Stomach (tissue), 9 donors: ENCODE results near the gene F3. TPM values are rescaled to one million over a fixed set of nuclear protein-coding genes. Genes with fewer than 3 reads are reported as not detected.

Experiments
- DNase-seq, 2 donors: peaks; one replicate each; pipeline versions ENCODE4 v3.0.0 to v3.0.0-alpha.2; 2013 to 2019
- H3K27ac ChIP-seq, 5 donors: fragments of 200-600 bp in 4 of 5; sonication (generic) in 4 of 5; one replicate each; pipeline ENCODE4 v1.5.1; 2013 to 2019; ENCODE audit warnings: mild to moderate bottlenecking in 1 of 5, moderate library complexity in 1 of 5
- H3K27me3 ChIP-seq, 3 donors: fragments of 200-600 bp; sonication (generic); one replicate each; pipeline ENCODE4 v1.5.1; 2017 to 2019; ENCODE audit warnings: mixed run types in 1 of 3
- H3K36me3 ChIP-seq, 4 donors: fragments of 200-600 bp; sonication (generic); 1 replicate in 3 of 4; 2 replicates in 1 of 4; pipeline ENCODE4 v1.5.1; 2016 to 2019
- H3K4me1 ChIP-seq, 4 donors: fragments of 200-600 bp; sonication (generic); one replicate each; pipeline ENCODE4 v1.5.1; 2016 to 2019
- H3K4me3 ChIP-seq, 4 donors: fragments of 200-600 bp; sonication (generic) in 3 of 4; one replicate each; pipeline ENCODE4 v1.5.1; 2016 to 2019; ENCODE audit warnings: mild to moderate bottlenecking in 1 of 4
- H3K9me3 ChIP-seq, 4 donors: fragments of 200-600 bp; sonication (generic); one replicate each; pipeline ENCODE4 v1.5.1; 2016 to 2019
- CTCF ChIP-seq, 7 experiments: fragments of 450-650 bp in 4 of 7; fragments of 200-600 bp in 3 of 7; sonication (generic) in 3 of 7; IDR thresholded peaks; one replicate each; pipeline ENCODE4 v1.5.1; 2016 to 2019; ENCODE audit warnings: antibody characterized with exemption in 7 of 7, control low read depth in 2 of 7, mild to moderate bottlenecking in 1 of 7
- EP300 ChIP-seq: sonication (generic); formaldehyde crosslinking; IDR thresholded peaks from one replicate; pipeline ENCODE4 v1.6.1; 2017; ENCODE audit warnings: antibody characterized with exemption
- POLR2A ChIP-seq, 4 donors: fragments of 450-650 bp; IDR thresholded peaks; one replicate each; pipeline ENCODE4 v1.6.1; 2016; ENCODE audit warnings: antibody characterized with exemption in 4 of 4, control low read depth in 2 of 4, mild to moderate bottlenecking in 1 of 4, moderate library complexity in 1 of 4
- POLR2AphosphoS5 ChIP-seq, 3 donors: sonication (generic); formaldehyde crosslinking; IDR thresholded peaks; one replicate each; pipeline ENCODE4 v1.6.1; 2016; ENCODE audit warnings: antibody characterized with exemption in 3 of 3
- WGBS, 5 donors: extraction: QIAGEN DNeasy Blood & Tissue Kit in 3 of 5; methylation state at CpG; one replicate each; pipeline versions ENCODE4 v1.1.5 to v1.1.7; 2013 to 2018; 5-methylcytosine and 5-hydroxymethylcytosine counted together
- intact Hi-C: fragments of 100-400 bp; cut with DNase I; formaldehyde crosslinking; loops from one replicate; pipeline ENCODE4 v1.15.1; 2023; ENCODE audit warnings: low total_unique reads
- polyA plus RNA-seq, 3 donors: library from polyadenylated mRNA; stranded (reverse); fragments of 200-250 nt; gene quantifications; one replicate each; pipeline ENCODE4 v1.2.3, GENCODE V29; 2013
- total RNA-seq, 5 donors: library from RNA; depleted of rRNA; stranded (reverse); fragments of >200 nt; gene quantifications; one replicate each; pipeline versions ENCODE4 v1.1.0 to v1.2.3, GENCODE V29; 2014 to 2016
- donor health status: healthy with polysubstance abuse.
- donor health status: Bipolar disorder and iron deficiency.
- donor health status: healthy.

The F3 gene
- total and polyA plus RNA-seq, 8 donors, result 36.6 to 206 (median 81.7) TPM

GRCh38 chr1:94562519-94563260 is 21.1 kb upstream of the F3 start:
- H3K4me1 ChIP-seq, result peaks cover 0 to 14% (median 3%) of the 10 kb centered on the region in 4 donors
- WGBS, 5 donors, result 39 to 56% (median 45%) methylated on average over 12 of the region's 12 CpGs
- no peak overlapping the region for H3K4me3 ChIP-seq
- TF ChIP-seq POLR2AphosphoS5 (IDR thresholded peaks at IDR 0.05) (peak in 1 of 3 donors; percentile 29), EP300 (no peak)
- DNase-seq, result peak; percentile 65 to 67
- peak overlapping the region in 3 of 5 donors; percentile 10 to 52 (median 27) for H3K27ac ChIP-seq
- H3K27me3 ChIP-seq, result no peaks in the 10 kb centered on the region
- H3K36me3 ChIP-seq, result no peaks in the 10 kb centered on the region
- intact Hi-C loops, result no loop called here
- H3K9me3 ChIP-seq, result no peaks in the 10 kb centered on the region

- WGBS, 5 donors, result 64 to 71% (median 67%) methylated on average over 1 of the region's 1 CpG
- no peak for DNase-seq
- intact Hi-C loops, result no loop called here
These were observed 18.8 kb upstream of the F3 start for GRCh38 chr1:94560333-94560732.

GRCh38 chr1:94559921-94560320 is 18.4 kb upstream of the F3 start:
- H3K4me3 ChIP-seq, result no peak overlapping the region
- H3K27ac ChIP-seq, result no peak overlapping the region
- no peaks in the 10 kb centered on the region for H3K36me3 ChIP-seq
- peaks cover 0 to 23% (median 3%) of the 10 kb centered on the region in 4 donors for H3K4me1 ChIP-seq
- intact Hi-C loops, result no loop called here
- DNase-seq, result no peak
- WGBS, 5 donors, result 78 to 86% (median 83%) methylated on average over 1 of the region's 1 CpG
- H3K27me3 ChIP-seq, result no peaks in the 10 kb centered on the region
- no peak for TF ChIP-seq POLR2AphosphoS5 (IDR thresholded peaks at IDR 0.05)
- TF ChIP-seq EP300, result no peak
- TF ChIP-seq POLR2A (IDR thresholded peaks at IDR 0.05), result no peak
- TF ChIP-seq CTCF (IDR thresholded peaks at IDR 0.05), result no peak
- no peaks in the 10 kb centered on the region for H3K9me3 ChIP-seq

More at GRCh38 chr1:94560333-94560732, 18.8 kb upstream of the F3 start:
- TF ChIP-seq POLR2A (IDR thresholded peaks at IDR 0.05) (no peak), POLR2AphosphoS5 (IDR thresholded peaks at IDR 0.05) (no peak), EP300 (no peak), CTCF (IDR thresholded peaks at IDR 0.05) (no peak)
- Histone ChIP-seq H3K4me1 (peaks cover 0 to 23% (median 3%) of the 10 kb centered on the region in 4 donors), H3K4me3 (no peak overlapping the region), H3K27ac (no peak overlapping the region), H3K27me3 (no peaks in the 10 kb centered on the region), H3K9me3 (no peaks in the 10 kb centered on the region), H3K36me3 (no peaks in the 10 kb centered on the region)

- WGBS, 5 donors, result 84 to 92% (median 90%) methylated on average over 5 of the region's 5 CpGs
- no peak for DNase-seq
- H3K27ac ChIP-seq, result peak overlapping the region in 2 of 5 donors; percentile 43 to 80
These were observed 13.5 kb upstream of the F3 start for GRCh38 chr1:94555091-94555490.

More at GRCh38 chr1:94555091-94555490, 13.5 kb upstream of the F3 start:
- Histone ChIP-seq H3K36me3 (no peaks in the 10 kb centered on the region), H3K9me3 (no peaks in the 10 kb centered on the region), H3K4me1 (peaks cover 12 to 51% (median 30%) of the 10 kb centered on the region in 4 donors), H3K27me3 (no peaks in the 10 kb centered on the region), H3K4me3 (no peak overlapping the region)
- TF ChIP-seq EP300 (no peak), CTCF (IDR thresholded peaks at IDR 0.05) (no peak)
- intact Hi-C loops, result no loop called here
